HG03103 (cell line): Measurements from ENCODE around the gene KANSL3.
"Not testable (repeated sequence)": the region's sequence is repeated elsewhere in the genome, so short reads cannot be mapped to it uniquely, and the experiment has no call there.

Experiments used
- ATAC-seq: cut with Tn5 transposase; IDR thresholded peaks from one replicate; pipeline ENCODE4 v1.9.1; 2021; ENCODE audit warnings: low read depth; ENCODE audit not compliant: unreplicated experiment

Gene KANSL3

DNA sequence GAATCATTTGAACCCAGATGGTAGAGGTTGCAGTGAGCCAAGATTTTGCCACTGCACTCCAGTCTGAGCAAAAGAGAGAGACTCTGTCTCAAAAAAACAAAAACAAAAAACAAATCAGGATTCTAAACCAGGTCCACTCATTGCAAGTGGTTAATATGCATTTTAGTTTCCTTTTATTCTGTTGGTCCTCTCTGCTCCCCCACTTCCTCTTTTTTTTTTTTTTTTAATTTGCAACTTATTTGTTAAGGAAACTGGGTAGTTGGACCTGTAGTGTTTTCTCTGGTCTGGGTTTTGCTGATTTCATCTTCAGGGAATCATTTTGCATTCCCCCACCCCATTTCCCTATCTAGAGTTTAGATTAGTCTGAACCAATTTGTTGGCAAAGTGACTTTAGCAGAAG, 18.4 kb upstream of the KANSL3 start:
- no peak for ATAC-seq

DNA sequence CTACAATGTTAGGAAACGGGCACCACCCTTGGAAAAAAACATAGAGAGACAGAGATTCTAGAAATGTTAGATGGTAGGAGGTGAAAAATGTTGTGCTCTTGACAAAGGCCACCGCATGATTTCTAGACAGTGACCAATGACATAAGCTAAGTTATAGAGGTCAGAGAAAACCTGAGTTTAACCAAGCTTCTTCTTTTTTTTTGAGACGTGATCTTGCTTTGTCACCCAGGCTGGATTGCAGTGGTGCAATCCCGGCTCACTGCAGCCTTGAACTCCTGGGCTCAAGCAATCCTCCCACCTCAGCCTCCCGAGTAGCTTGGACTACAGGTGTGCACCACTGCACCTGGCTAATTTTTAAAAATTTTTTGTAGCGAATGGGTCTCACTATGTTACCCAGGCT, 17.4 kb upstream of the KANSL3 start:
- ATAC-seq: no peak

DNA sequence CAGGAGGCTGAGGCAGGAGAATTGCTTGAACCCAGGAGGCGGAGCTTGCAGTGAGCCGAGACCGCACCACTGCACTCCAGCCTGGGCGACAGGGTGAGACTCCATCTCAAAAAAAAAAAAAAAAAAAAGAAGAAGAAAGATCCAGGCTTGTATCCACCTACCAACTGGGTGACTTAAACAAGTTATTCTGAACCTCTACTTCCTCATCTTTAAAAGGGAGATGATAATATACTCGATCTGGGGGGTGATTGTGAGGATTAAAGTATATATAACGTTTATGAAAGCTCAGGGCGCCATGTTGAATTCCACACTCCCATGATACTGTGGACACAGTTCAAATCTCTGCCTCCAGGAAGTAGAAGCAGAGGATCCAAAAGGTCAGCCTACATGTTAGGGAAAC, 16.7 kb upstream of the KANSL3 start:
- ATAC-seq: not testable (repeated sequence)

DNA sequence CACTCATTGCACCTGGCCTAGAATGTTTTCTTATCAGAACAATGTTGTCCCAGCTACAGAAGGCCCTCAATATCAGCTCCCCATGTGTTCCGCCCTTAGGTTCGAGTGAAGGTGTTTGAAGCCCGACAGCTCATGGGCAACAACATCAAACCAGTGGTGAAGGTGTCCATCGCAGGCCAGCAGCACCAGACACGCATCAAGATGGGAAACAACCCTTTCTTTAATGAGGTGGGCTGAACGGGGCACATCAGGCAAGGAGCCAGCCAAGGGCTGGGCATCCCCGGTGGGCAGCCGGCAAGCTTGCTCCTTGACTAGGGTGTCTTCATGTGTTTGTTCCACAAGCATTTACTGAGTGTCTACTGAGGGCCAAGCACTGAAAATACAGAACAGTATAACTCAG, 13.7 kb upstream of the KANSL3 start:
- no peak for ATAC-seq

DNA sequence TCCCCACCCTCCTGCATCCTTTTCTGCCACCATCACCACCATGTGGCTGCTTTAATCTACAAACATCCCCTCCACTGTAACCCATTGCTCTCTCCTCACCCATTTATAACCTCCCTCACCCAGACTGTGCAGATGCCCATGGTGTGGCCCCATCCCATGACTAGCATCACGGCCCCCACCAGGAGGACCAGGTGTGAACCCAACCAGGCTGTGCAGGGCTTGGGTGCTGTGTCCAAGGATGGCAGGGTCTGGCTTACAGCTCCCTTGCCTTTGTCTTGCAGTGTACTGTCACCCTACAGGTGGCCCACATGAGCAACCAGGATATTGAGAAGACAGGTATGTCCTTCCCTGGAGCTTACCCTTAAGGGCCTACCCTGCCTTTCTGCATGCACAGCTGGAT, 11.2 kb upstream of the KANSL3 start:
- ATAC-seq: no peak

DNA sequence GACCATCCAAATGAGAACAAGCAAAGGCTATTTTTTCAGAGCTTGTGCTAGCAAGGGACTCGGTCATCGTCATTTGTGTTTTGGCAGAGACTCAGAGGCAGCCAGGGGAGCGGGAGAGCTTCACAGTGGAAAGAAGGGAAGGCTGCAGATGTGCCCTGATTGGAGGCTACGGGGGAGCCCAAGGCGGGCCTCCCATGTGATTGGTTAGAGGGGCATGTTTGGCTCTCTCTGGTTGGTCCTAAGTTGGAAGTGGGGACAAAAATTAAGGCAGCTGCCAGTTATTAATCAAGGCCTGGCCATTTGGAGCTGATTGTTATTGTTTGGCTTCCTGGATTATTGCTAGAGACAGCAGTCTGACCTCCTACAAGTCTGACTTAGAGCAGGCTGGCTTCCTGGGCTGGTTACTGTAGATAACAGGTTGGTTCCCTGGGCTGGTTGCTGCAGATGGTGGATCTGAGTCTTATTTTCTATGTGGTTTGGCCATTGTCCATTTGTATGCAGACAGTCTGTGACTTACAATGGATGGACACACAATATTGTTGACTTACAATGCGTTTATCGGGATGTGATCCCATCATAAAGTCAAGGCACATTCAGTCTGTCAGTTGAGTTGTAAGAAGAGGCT, 10.3 kb upstream of the KANSL3 start:
- ATAC-seq: no peak

DNA sequence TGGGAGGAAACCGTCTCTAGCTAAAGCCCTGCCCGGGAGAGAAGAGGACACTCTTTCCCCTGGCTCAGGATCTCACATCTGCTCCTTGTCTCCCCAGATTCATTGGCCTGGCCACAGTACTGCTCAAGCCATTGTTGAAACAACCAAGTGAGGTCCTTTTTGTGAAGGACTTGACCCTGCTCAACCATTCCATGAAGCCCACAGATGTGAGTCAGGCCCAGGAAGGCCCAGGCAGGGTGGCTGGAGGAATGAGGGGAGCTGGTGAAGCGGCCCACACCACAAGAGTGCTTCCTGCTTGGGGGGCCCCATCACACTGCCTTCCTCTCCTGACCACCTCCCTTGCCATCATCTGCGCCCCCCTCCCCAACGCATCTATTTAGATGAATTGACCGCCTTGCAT, 9.6 kb upstream of the KANSL3 start:
- no peak for ATAC-seq

DNA sequence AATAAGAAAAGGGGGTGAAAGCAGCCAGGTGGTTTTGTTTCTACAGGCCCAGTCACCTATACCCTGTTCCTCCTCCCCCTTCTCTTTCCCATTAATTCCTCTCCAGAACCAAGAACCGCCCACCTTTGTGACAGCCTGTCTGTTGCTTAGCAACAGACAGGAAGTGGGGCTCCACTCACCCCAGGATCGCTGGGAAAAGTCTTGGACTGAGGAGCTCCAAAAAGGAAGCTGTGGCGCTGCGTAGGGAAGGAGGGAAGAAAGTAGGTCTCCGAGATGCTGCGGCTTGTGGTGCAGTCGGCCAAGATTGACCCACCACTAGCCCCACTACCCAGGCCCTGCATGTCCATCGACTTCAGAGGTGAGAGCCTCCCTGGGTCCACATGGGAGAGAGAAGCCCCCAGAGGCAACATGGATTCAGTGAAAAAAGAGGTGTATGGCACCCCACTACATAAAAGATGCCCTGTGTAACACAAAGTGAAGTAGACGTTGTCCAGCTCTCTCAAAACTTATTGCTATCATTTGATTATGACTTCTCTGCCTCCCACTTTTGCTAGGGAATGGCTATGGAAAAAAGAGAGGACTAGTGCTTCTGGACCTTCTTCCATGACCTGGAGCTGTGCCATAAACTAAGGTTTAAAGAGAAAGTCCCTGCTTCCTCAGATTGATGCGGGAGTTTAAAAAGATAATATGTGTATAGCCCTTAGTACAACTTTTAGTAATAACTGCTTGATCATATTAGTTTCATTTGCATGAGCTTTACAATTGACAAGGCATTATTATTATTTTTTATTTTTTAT, 4.7 kb upstream of the KANSL3 start, which contains the start of gene FER1L5:
Gene FER1L5, plus strand, starts transcription at position 201 of the 797 bp plus-strand sequence. Its CDS starts 73 bp downstream, at position 274.
- ATAC-seq: no peak

DNA sequence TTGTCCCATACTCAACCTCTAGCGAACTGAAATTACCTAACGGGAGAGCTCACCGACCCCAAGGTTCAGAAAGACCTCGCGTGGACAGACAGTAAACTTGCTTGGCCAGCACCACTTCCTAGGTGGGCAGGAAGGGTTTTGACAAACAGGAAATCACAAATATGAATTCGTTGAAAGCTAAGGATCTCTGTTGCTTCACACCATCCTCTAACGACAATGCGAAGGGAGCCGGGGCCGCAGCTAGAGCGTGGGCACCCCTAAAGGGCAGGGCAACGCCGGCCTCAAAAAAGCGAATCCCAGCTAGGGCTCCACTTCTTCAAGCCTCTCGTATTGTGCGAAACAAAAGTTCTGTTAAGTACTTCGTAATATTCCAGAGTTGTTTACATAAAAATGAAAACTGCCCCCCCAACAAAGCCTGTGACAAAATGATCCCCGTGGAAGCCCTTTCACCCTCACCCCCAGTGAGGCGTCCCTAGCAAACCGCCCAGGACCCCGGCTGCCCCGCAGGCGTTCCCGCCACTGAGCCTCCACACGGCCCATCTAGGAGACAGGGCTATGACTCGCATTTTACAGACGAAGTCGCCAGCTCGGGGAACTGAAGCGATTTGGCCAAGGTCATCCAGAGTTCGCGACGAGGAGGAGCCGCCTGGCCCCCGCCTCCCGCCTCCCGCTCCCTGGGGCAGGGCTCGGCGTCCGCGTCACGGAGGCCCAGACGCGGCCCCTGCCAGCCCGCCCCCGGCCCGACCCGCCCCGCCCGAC, 548 bp downstream of the KANSL3 start:
- ATAC-seq: peak; percentile 45

DNA sequence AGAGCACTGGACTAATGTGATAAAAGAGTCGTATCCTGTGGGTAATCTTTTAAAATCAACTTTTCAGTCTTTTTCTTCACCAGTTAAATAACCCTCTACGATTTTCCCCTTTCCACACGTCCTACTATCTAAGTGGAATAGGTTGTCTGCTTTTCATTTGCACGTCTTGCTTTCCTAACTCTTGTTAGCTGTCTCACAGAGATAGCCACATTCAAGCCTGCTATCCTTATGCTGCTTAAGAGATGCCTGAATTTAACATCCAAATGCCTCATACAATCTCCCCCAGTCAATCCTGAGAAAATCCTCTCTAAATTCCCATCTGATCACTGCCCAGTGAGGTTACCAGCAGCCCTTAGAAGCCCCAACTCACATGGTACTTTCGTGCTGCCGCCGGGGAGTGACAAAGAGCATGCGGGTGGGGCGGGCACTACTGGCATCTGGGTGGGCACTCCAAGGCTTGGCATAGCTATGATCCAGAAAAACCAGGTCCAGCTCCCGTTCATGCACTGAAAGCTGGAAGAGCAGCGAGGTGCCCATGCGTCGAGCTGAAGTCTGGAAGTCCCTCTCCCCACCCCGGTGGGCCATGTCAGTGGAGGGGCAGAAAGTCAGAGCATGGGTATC, 1.5 kb downstream of the KANSL3 start:
- no peak for ATAC-seq

DNA sequence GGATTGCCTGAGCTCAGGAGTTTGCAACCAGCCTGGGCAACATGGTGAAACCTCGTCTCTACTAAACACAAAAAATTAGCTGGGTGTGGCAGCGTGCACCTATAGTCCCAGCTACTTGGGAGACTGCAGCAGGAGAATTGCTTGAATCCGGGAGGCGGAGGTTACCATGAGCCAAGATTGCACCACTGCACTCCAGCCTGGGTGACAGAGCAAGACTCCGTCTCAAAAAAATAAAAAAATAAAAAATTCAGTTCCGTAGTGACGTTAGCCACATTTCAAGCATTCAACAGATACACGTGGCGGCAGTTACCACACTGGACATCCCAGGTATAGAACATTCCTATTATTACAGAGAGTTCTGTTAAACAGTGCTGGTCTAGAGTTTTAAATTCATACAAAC, 4.5 kb downstream of the KANSL3 start:
- ATAC-seq: no peak

DNA sequence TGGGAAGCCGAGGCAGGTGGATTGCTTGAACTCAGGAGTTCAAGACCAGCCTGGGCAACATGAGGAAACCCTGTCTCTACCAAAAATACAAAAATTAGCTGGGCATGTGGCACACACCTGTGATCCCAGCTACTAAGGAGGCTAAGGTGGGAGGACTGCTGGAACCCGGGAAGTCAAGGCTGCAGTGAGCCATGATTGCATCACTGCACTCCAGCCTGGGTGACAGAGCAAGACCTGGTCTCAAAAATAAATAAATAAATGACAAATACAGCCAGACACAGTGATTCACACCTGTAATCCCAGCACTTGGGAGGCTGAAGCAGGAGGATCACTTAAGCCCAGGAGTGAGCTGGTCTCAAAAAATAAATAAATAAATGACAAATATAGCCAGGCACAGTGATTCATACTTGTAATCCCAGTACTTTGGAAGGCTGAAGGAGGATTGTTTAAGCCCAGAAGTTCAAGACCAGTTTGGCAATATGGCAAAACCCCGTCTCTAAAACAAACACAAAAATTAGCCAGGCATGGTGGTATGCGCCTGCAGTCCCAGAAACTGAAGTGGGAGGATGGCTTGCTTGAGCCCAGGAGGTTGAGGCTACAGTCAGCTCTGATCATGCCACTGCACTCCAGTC, 6.2 kb downstream of the KANSL3 start:
- ATAC-seq: no peak

DNA sequence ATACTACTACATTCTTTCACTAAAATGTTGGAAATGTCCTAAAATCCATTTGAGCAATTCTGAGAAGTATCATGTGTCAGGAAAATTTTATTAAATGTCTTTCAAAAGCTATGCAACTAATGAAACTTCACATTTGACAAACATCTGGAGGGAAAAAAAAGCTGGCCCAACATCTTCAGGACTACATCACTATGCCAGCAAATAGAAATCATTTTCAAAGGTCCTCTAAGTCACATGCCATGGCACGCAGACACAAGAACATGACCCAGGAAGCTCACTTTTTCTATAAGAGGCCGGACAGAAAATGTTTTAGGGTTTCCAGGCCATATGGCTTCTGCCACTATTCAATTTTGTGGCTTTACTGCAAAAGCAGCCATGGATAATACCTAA, 11.6 kb downstream of the KANSL3 start:
- ATAC-seq: no peak

DNA sequence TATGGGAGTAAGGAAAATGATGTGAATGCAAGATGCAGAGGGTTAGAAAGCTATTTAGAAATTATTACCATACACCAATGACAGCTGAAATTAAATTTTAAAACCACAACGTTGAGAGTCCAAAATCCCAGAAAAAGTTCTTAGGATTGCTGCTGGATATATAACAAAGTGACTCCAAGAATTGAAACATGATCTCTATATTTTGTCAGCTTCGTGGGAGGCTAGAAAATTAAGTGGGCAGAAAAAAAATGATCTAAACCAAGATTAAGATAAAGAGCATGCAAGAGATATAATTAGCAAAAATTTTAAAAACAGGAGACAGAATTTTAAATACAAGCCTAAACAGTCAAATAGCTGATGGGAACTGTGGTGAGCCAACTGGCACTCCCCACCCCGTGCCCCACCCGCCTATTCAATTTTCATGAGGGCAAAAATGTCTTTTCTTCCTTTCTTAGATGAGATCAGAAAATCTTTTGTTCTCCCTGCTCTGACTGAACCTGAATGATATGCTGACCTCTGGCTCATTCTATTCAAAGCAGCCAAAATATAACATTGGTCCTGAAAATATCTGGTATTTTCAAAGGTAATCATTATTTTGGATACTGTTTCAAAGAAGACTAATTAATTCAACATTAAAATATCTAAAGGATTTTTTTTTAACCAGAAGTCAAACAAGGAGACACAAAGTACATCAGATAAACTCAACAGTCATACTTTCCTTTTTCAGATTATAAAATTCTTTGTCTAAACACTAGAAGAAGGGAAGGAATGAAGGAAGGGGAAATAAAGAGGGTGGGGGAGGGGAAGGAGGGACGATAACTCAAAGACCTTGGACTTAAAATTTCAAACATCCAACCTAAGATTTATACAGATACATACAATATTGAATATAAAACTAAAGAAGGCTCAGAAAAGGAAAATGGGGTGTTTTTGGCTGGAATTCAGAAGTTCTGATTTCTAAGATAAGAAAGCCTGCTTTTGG, 12.2 kb downstream of the KANSL3 start:
- no peak for ATAC-seq

DNA sequence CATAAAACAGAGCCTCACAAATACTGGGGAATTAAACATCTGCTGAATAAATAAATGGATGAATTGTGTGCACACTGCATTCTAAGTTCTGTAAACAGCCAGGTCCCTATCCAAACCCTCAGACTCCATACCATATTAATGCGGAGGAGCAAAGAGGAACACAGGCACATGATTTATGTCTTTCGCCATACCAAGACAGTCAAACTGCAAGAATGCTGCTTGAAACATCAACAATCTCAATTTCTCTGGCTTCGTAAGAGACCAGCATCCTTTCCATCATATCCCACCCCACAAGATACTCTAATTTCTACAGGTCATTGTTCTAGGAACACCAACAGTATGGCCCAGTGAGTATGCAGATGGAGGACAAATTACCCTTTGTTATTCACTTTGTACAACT, 15.0 kb downstream of the KANSL3 start:
- ATAC-seq: no peak

DNA sequence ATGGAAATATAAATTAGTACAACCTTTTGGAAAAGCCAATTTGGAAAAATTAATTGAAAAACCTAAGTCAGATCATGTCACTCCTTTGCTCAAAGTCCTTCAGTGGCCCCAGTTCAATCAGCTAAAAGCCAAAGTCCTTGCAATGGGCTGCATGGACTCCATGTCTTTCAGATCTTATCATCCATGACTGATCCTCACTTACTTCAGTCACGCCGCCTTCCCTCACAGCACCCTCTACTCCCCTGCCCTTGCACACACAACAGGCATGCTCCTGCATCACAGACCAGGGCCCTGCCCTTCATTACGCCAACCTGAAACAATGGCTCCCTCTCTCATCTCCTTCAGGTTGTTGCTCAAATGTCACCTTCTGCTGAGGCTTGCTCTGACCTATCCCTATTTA, 15.6 kb downstream of the KANSL3 start:
- ATAC-seq: no peak

DNA sequence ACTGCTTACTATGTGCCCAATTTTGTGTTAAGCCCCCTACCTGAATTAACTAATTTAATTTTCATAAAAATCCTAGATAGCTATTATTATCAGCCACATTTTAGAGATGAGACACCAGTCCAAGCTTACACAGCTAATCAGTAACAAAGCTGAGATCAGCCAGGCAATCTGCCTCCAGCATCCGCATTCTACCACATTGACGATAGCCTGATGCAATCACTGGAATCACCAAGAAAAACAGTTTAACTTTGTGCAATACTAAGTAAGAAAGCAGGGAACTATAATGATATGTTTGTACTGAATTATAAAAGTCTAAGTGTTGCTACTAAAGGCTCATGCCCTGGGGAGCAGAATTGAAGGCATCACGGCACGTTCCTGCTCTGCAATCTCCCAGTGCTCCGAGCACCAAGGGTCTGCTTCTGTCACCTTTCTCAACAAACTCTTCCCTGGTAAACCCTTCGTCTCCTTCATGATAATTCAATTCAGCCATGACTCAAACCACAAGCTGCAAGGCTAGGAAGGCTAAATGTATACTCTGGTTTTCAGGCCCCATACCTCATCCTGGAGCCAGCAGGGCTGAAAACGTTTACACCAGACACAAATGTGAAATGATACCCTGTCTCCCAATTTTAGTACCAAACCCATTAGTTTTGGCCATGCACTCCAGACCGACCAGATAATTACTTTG, 19.4 kb downstream of the KANSL3 start:
- no peak for ATAC-seq

DNA sequence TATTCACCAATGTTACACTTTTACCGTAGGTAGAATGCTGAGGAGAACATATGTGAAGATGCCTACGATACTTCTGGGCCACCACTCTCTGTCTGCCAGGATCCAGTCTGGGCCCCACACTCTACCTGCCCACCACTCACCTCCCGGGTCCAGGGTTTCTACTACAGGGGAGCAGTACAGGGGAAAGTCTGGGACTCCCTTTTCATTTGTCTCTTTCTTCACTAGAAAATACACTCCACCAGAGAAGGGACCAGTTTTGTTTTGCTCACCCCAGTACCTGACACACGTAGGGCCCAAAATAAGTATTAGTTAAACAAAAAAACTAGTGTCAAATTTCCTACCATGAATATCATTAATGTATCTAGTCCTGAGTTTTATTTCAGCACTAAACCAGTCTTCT, 21.1 kb downstream of the KANSL3 start:
- ATAC-seq: no peak

DNA sequence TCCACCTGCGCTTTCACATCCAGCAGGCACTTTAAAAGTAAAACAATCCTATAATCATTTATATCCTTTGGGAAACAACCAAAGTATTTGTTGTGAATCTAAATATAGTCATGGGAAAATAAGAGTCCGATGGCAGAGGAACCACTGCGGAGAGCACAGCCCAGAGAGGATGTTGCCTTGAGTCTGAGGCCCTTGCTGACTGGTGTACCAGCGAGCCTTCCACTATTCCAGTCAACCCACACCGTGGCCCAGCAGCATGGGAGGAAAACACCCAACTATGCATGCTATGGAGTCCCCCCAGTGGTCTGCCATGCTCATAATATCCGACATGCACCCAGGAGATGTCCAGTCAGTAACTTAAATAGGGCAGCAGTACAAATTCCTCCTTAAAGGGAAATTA, 21.6 kb downstream of the KANSL3 start:
- ATAC-seq: no peak
